Astrocyte of the hippocampus (primary cell): ENCODE data around the gene CDYL2.

ENCODE experiments used
- DNase-seq: peaks from one replicate; pipeline ENCODE4 v3.0.0; 2011; ENCODE audit warnings: low read depth, low spot score

The CDYL2 gene

GRCh38 chr16:80705596-80705995 lies 98.8 kb downstream of the CDYL2 start:
- DNase-seq, result no peak

- no peak for DNase-seq
These were observed 99.5 kb downstream of the CDYL2 start for GRCh38 chr16:80704751-80705505.

GRCh38 chr16:80703131-80704071 lies 101.0 kb downstream of the CDYL2 start:
- no peak for DNase-seq

DNA sequence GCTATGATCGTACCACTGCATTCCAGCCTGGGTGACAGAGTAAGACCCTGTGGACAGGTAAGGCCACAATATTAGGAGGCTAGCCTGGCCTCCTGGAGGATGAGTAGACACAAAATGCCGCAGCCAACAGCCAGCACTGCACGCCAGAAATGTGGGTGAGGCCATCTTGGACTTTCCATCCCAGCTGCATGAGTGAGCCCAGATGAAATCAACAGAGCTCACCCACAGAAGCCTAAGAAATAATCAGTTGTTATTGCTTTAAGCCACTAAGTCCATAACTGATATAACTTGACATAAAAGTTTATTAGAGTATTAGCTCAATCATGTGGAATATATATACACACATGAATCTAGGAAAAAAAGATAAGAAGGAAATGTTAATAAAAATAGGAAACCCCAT lies 101.7 kb downstream of the CDYL2 start:
- DNase-seq, result no peak

DNA sequence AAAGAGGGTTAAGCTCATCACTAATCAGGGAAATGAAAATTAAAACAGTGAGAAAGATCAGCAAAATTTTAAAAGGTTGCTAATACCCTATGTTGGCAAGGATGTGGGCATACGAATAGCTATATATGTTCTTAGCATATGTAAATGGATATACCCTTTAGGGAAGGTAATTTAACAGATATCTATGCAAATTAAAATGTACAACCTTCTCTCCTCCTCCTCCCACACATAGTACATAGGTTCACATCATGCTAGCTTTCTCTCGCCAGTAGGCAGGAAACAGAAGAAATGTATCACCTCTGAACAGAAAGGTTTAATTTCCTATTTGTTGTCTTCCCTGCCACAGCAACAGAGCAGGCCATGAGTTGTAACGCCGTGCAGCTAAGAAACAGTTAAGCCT lies 103.8 kb downstream of the CDYL2 start:
- DNase-seq, result no peak

DNA sequence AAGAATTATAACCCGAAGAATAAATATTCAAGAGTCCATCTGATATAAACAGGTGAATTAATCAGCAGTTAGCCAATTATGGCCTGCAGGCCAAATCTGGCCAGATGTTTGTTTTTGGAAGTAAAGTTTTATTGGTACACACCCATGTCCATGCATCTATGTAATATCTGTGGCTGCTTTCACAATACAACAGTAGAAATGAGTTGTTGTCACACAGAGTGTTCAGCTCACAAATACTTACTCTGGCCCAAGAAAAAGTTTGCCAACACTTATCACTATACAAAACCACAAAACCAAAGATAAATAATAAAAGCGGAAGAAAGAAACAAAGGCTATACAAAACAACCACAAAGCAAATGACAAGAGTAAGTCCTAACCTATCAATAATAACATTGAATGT lies 109.4 kb downstream of the CDYL2 start:
- no peak for DNase-seq

GRCh38 chr16:80693553-80693952 lies 110.8 kb downstream of the CDYL2 start:
- no peak for DNase-seq

DNA sequence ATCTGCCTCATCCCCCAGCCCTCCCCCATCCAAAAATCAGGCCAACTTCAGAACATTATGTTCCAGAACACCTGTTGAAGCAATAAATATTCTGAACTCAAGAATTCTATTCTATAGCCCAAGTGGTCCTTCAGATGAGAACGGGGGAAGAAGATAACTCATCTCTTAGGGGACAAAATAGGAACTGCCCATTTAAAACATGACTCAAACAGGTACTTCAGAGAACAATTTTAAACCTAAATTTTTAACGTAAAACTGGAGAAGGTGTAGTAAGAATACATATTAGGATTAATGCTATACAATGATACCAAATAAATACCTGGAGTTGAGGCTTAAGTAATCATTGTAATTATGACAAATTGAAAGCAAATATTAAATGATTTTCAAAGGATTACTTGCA lies 112.1 kb downstream of the CDYL2 start:
- DNase-seq, result no peak

- no peak for DNase-seq
These were observed 113.2 kb downstream of the CDYL2 start for GRCh38 chr16:80691111-80691741.

DNA sequence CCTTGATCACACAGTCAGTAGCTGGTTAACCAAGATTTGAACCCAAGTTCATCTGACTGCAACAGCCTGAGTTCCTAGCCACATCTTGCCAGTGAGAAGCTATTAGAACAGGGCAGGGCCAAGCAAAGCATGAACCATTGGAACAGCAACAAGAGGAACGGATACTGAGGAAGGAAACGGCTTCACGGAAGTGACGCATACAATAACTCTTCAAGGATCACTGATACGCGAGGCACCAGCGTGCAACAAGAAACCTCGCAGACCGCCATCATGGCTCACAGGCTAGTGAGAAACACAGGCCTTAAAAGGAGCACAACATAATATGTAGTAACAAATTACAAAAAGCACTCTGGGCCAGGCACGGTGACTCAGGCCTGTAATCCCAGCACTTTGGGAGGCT lies 114.9 kb downstream of the CDYL2 start:
- no peak for DNase-seq

DNA sequence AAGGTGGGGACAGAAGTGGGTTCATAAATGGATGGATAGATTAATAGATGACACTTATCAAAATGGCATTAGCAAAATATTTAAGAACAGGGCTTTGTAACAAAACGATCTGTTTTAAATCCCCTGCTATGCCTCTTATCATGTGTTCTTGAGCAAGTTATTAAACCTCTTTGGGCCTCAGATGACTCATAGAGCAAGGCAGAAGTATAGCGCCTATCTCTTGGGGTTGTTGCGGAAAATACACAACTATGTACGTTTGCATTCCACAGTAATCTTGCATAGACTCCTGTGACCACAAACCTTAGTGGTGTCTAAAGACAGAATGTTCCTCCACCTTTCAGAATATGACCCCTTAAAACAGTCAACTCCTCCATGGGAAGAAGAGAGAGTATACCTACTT lies 116.8 kb downstream of the CDYL2 start:
- no peak for DNase-seq

DNA sequence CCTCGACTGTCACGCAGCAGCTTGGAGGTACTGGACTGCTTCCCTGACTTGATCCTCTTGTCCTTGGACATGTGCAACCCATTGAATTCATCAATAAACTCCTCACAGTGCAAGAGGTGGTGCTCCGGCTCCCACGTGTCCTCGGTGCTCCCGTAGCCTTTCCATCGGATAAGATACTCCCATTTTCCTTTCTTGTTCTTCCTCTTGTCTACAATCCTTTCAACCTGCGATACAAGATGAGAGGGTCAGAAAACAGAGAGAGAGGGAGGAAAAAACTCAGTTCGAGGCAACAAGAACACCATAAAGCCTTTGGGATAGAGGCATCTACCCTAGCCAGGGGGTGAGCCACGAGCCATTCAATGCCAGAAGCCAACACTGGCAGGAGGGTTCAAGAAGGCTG lies 119.5 kb downstream of the CDYL2 start:
- DNase-seq, result no peak

DNA sequence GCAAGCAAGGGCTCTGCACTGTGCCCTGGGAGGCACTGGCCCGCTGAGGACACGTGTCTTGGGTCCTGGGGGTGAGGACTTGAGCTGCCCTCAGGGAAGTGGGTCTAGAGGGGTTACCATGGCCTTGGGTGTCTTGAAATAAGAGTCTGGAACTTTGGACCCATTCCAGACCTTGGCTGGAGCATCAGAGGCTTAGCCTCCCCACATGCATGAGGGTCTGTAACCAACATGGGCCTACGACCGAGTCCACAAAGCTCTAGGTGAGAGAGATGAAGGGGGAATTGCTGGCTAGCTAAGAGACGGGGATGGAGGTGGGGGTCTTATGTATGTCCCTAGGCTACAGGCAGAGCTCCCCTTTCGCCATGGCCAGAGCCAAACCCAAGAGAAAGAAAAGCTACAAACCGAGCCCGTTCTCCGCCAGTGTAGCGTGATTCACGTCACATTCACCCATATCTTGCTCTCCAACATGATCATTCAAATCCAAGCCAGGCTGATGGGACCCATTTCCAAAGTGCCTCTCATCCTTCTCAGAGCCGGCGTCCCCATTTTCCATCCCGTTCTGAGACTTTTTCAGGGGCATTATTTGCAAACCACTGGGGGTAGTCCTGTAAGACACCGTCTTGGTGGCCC lies 120.1 kb downstream of the CDYL2 start:
- DNase-seq, result no peak

DNA sequence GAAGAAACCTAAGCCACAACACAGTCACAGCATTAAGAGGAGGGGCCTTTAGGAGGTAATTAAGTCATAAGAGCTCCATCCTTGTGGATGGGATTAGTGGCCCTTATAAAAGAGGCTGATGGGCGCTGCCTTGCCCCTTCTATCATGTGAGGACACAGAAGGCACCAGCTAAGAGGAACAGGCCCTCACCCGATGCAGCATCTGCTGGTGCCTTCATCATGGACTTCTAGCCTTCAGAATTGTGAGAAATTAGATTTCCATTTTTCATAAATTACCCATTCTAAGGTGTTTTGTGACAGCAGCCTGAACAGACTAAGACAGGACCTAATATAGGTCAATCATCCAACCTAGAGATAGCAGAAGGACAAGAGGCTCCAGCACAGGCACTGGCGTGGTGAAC lies 120.8 kb downstream of the CDYL2 start:
- DNase-seq, result no peak

DNA sequence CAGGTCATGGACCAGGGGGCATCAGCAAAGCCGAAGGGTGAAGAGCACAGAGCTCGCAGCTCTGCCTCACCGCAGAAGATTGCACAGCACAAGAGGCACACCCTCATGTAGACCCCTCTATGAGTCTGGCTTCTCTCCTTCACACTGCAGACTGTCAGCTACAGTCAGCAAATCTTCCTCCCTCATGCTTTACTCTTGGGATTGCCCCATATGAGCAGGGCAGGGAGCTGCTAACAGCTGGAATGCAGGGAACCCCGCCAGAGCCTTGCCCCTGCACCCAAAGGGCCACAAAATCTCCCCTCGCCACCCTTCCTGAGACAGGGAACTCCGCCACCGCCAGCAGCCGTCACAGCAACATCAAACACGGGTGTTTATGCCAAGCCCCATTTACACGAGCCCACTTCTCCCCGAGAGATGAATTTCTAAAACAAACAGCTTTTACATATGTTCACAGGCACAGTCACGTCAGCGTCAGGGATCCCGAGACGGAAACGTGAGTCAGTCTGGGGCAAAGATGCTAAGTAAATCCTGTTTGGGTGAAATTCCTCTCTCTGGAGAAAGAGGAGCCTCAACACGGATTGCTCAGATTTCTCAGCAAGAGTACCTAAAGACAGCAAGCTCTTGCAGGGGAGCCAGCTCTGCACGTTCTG lies 121.9 kb downstream of the CDYL2 start:
- no peak for DNase-seq

DNA sequence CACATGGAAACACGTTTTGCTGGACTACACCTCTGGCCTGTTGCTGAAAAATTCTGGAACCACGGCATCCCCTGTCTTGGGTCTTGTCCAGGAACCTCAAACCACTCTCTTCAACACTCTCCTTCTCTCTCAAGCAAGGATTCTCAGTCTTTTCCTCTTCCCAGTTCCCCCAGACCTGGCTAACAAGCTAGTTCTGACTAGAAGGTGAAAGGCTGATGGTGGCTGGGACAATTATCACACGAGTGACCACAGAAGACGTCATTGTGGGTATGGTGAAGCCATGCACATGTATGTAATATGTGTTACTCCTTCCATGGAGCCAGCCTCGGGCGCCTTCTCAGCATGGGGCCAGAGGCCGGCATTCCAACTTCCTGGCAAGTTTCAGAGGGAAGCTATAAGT lies 123.0 kb downstream of the CDYL2 start:
- no peak for DNase-seq

GRCh38 chr16:80680839-80681238 lies 123.6 kb downstream of the CDYL2 start:
- DNase-seq, result no peak

DNA sequence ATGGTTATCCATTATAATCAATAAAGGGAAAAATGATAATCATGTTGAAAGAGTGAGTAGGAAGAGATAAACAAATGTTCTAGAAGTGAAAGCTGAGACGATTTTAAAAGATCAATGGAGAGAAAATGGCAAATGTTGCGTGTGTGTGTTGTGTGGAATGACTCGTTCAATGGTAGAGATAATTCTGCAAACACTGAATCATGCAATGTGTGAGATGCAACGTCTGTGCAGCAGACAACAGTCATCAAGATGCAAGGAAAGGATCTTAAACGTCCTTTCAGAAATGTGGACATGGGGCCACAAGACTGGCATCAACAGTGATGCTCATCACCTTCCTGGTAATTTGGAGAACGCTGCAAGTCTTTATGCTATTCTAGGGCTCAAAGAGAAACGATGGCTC lies 124.4 kb downstream of the CDYL2 start:
- DNase-seq, result no peak

DNA sequence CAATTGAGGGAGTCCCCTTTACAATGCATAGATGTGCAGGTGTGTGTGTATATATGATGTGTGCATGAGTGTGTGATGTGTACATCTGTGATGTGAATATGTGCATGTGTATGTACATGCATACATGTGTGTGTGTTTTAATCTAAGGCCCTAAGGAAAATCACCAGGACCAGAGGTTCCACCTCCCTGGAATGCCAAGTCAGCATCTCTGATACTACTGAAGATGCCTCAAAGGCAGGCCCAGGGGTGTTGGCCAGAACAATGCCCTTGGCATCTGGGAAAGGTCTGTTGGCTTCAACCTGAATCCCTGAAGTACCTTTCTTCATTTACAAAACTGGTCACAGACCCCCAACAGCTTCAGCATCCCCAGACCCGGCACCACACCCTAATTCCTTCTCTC lies 129.5 kb downstream of the CDYL2 start:
- no peak for DNase-seq

- DNase-seq, result no peak
These were observed 132.0 kb downstream of the CDYL2 start for GRCh38 chr16:80672379-80672778.

- DNase-seq, result no peak
These were observed 133.0 kb downstream of the CDYL2 start for GRCh38 chr16:80671281-80671849.
